ENCODE measurements around the gene LCAT.

- TF ChIP-seq CTCF (IDR thresholded peaks at IDR 0.05): no peak
- peak in 1 of 2 donors; percentile 50 for TF ChIP-seq POLR2A (IDR thresholded peaks at IDR 0.05)
Observed at GRCh38 chr16:67959536-67960329, 15.8 kb upstream of the LCAT start.
